Effector CD4-positive, alpha-beta T cell (primary cell): ENCODE data around the gene TRAPPC2L.
"Not testable (repeated sequence)": the region's sequence is repeated elsewhere in the genome, so short reads cannot be mapped to it uniquely, and the experiment has no call there.

ENCODE experiments used
- DNase-seq: peaks from one replicate; pipeline ENCODE4 v3.0.0-alpha.2; 2020

TRAPPC2L gene

GRCh38 chr16:88878967-88879787, 22.2 kb downstream of the TRAPPC2L start:
- DNase-seq = no peak

DNA sequence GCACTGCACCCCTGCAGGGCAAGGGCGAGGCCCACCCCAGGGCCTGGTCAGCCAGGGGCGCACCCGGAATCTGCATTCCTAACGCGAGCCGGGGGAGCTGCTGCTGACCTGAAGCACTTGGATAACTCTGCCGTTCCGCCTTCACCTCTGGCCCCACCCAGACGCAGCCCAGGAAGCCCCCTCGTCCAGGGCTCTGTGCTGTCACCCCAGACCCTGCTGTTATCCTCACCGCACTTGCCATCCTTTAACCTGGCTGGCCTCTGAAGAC, 22.8 kb downstream of the TRAPPC2L start:
- no peak for DNase-seq

DNA sequence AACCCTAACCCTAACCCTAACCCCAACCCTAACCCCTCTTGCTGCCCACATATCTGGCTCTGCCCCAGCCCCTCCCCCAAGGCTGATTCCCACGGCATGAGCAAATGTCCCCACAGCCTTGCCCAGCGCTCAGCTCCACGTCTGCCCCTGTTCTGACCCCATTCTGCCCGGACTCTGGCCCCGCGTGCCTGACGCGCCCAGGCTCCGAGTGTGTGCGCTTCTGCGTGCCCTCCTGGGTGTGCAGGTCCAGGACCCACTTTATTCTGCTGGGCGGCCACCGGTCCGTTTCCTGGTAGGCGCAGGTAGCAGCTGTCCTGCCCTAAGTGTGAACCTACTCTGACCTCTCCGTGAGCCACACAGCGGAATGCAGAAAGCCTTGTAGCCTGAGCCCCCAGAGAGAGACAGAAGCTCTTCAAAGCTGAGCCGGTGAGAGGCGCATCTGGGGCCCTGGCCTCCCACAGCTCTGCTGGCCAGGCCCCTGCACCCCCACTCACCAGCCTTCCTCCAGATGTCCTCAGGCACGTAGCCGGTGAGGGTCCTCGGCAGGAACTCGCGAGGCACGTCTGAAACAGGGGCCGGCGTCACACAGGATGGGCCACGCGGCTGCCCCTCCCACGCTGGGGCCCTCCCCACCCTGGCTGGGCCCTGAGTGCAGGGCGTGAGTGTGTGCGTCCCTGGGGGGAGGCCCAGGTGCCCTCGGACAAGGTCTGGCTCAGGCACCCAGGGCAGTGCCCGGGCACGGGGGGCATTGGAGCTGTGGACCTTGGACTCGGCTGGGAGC, 23.5 kb downstream of the TRAPPC2L start:
- no peak for DNase-seq

GRCh38 chr16:88881007-88881615, 24.2 kb downstream of the TRAPPC2L start:
- no peak for DNase-seq

DNA sequence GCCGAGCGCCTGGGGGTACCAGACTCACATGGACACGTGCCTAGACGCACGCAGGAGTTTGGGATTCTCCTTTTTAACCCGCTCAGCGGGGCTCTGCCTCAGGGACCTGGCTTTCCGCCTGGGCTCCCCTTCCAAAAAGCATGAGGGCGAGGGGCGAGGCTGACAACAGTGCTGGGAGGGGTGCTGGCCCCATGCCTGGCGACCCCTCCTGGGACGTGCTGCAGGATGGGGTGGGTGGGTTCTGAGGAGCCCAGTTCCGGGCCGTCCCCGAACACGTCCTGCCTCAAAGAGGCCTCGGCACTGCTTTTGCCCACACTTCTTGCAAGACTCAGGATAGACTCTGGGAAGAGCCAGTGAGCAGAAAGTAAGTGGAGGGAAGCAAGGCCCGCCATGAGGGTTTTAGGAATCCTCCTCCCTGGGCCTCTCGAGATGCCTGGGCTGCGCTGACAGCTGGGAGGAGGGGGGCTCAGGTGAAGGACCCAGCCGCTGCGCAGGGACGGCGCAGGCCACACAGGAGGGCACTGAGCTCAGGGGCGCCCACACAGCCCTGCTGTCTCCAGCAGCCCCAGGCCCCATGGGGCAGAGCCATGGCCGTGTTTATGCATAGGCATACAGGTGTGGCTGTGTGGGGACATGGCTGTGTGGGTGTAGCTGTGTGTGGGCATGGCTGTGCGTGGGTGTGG, 24.9 kb downstream of the TRAPPC2L start:
- DNase-seq = no peak

GRCh38 chr16:88882358-88883030, 25.6 kb downstream of the TRAPPC2L start:
- no peak for DNase-seq

DNA sequence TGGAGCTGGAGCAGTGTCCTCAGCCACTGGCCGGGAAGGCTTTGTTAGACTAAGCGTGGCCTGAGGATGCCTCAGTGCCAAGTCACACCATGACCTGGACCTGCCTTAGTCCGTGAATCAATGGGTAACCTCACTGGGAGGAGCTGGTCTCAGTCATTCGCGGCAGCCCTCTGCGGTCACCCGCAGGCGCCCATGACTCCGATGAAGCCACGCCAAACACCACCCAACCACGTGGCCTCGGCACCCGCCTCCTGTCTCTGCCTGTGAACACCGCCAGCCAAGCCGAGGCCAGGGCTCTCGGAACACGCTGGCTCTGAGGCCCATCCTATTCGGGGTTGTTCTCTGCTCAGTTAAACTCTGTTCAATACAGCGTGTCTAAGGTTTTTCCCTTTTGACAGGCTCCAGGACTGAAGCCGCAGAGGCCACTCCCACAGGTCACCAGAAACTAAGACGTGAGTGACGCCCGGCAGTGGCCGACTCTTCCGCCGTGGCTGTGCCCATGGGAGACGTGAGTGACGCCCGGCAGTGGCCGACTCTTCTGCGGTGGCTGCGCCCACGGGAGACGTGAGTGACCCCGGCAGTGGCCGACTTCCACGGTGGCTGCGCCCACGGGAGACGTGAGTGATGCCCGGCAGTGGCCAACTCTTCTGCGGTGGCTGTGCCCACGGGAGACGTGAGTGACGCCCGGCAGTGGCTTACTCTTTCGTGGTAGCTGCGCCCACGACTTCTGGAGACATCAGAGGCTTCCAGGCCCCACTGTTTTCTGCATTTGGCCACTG, 26.4 kb downstream of the TRAPPC2L start:
- DNase-seq = no peak

- no peak for DNase-seq
Measured at GRCh38 chr16:88883946-88884345, 27.0 kb downstream of the TRAPPC2L start.

GRCh38 chr16:88884569-88885271, 27.8 kb downstream of the TRAPPC2L start:
- DNase-seq = no peak

DNA sequence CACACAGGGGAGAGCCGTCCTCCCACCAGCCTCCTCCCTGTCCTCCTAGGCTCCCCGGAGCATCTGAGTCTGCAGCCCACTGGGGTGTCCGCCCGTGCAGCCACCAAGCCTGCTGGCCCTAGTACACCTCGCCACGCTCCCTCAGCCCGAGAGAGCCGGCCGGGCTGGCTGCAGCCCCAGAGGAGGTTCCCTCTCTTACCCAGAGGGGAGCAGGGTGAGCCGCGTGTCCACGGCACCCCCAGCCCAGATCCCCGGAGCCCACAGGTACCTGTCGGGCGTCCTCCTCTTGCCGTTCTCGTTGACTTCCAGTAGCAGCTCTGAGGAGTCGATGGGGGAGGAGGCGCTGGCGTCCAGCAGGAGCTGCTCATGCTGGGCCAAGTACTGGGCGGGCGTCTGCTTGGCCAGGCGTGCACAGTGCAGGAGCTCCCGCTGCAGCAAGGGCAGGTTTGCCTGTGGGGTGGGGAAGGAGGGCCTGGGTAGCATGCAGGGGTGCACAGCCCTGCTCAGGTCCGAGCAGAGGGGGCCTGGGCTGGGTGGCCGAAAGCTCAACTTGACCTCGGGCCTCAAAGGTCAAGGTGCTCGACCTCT, 28.9 kb downstream of the TRAPPC2L start:
- no peak for DNase-seq

DNA sequence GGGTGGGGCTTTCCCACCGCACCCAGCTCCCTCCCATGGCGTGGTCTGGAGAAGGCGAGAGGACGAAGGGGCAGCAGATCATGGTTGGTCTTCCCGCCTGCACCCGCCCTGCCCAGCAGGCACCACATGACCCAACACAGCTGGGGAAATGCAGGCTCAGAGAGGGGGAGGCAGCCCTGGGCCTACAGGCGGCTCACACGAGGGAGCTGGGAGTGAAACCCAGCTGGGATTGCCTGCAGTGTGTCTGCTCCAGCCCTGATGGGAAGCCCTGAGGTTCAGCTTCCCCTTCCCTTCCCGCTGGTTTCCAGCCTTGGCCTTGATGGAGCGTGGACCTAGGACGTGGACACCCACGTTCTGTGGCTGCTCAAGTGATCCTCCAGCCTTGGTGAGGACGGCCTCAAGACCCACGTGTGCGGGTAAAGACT, 29.5 kb downstream of the TRAPPC2L start:
- no peak for DNase-seq

DNA sequence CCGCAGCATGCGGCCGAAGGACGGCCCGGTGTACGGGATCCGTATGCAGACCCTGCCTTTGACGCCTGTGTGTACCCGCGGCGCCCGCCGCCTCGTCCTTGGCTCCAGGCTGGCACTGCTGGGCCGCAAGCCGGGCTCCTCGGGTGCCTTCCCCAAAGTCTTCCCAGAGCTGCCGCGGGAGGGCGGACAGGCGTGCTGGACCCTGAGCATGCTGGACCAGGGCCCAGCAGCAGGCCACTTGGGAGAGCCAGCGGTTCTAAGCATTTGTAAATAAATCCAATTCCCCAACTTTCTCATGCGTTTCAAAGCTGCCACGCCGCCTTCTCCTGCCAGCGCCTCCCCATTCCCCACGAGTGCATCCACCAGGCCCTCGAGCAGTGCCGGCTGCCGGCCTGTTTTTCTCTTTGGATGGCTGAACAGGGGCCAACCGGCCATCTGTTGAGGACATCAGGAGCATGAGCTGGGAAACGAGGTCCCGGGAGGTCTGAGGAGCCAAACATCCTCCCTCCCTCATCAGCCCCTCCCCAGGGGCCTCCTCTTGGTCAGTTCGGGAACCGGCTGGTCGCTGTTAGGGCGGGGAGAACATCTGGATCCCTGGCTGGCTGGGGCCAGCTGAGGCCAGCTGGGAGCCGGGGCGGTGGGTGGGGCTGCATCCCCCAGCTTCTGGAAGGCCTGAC, 30.1 kb downstream of the TRAPPC2L start:
- DNase-seq = no peak

GRCh38 chr16:88888057-88888456, 31.1 kb downstream of the TRAPPC2L start:
- no peak for DNase-seq

- DNase-seq = no peak
Measured at GRCh38 chr16:88888461-88889387, 31.8 kb downstream of the TRAPPC2L start.

DNA sequence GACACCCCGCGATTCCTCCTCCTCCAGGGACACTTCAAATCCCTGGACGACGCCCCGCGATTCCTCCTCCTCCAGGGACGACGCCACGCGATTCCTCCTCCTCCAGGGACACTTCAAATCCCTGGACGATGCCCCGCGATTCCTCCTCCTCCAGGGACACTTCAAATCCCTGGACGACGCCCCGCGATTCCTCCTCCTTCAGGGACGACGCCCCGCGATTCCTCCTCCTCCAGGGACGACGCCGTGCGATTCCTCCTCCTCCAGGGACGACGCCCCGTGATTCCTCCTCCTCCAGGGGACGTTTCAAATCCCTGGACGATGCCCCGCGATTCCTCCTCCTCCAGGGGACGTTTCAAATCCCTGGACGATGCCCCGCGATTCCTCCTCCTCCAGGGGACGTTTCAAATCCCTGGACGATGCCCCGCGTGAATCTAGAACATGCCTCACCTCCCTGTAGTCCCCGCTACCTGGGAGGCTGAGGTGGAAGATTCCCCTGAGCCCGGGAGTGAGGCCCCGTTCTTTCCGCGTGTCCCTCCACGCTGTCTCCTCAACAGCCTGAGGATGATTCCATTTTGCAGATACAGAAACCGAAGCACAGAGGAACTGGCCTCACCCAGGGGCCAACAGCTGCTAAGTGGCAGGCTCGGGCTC, 32.9 kb downstream of the TRAPPC2L start:
- DNase-seq = not testable (repeated sequence)

DNA sequence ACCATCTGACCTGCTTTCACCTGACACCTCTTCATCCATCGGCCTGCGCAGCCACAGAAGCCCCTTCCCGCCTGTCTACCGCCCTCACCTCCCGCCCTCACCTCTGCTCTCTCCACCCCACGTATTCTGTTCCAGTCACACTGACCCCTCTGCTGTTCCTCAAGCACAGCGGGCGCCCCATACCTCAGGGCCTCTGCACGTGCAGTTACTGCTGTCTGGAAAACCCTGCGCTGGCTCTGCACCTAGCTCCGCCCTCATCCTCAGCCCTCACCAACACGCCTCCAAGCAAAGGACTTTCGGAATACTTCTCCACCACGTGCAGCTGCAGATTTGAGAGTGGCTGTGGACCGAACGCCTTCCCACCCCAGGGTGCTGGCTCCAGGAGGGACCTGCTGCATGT, 34.2 kb downstream of the TRAPPC2L start:
- DNase-seq = no peak

- no peak for DNase-seq
Measured at GRCh38 chr16:88892065-88892464, 35.1 kb downstream of the TRAPPC2L start.

DNA sequence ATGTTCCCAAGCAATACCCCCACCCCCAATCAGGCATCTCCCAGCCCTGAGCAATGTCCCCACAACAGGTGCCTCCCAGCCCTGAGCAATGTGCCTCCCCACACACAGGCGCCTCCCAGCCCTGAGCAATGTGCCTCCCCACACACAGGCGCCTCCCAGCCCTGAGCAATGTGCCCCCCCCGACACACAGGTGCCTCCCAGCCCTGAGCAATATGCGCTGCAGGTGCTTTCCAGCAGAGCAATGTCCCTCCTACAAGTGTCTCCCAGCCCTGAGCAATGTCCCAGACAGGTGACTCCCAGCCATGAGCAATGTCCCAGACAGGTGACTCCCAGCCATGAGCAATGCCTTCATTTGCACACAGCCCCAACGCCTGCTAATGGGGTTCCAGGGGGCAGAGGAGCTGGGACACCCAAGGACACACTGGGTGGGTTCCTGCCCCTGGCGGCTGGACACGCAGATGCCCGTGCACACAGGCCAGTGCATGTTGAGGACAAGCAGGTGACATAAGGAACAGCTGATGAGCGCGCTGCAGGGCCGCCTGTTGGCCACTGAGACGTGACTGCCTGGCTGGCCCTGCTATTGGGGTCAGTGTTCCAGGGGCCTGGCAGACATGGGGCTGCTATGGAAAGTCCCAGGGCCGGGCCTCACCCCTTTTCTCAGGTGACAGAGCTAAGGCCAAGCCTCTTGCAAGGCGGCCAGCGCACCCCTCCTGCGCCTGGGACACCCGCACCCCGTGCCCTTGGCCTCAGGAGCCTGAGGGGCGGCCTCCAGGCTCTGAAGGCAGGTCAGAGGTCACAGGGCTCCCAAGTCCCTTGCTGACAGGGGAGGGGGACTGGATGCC, 36.4 kb downstream of the TRAPPC2L start:
- DNase-seq = no peak
